H9 (cell line): ENCODE data around the gene KLC1. TPM values are rescaled to one million over a fixed set of nuclear protein-coding genes. Genes with fewer than 3 reads are reported as not detected.
A peak's percentile ranks its signal among the peaks of the same experiment; 100 is the strongest.

Experiments used
- DNase-seq: peaks from one replicate; pipeline ENCODE4 v3.0.0-alpha.2; 2017
- H2AFZ ChIP-seq: one replicate; pipeline ENCODE4 v1.6.1; 2013; ENCODE audit warnings: mild to moderate bottlenecking, low read length, control low read depth, moderate library complexity
- H2AK5ac ChIP-seq: 2 replicates; pipeline ENCODE4 v1.6.1; 2013; ENCODE audit warnings: low read length, control low read depth, mixed read lengths; ENCODE audit not compliant: insufficient read length
- H2BK120ac ChIP-seq: one replicate; pipeline ENCODE4 v1.6.1; 2013; ENCODE audit warnings: low read depth, mild to moderate bottlenecking, low read length, control low read depth, inconsistent platforms; ENCODE audit not compliant: poor library complexity, severe bottlenecking
- H2BK12ac ChIP-seq: 2 replicates; pipeline ENCODE4 v1.6.1; 2013; ENCODE audit warnings: low read length, control low read depth, mixed read lengths, low read depth; ENCODE audit not compliant: insufficient read length
- H2BK15ac ChIP-seq: 2 replicates; pipeline ENCODE4 v1.6.1; 2013; ENCODE audit warnings: low read depth, low read length, control low read depth
- H2BK20ac ChIP-seq: one replicate; pipeline ENCODE4 v1.6.1; 2013; ENCODE audit warnings: low read depth, mild to moderate bottlenecking, low read length, control low read depth, inconsistent platforms; ENCODE audit not compliant: poor library complexity, severe bottlenecking
- H2BK5ac ChIP-seq: 2 replicates; pipeline ENCODE4 v1.6.1; 2013; ENCODE audit warnings: low read length, control low read depth, mixed read lengths; ENCODE audit not compliant: insufficient read length
- H3K14ac ChIP-seq: 2 replicates; pipeline ENCODE4 v1.6.1; 2013; ENCODE audit warnings: low read length, control low read depth; ENCODE audit not compliant: insufficient read depth
- H3K18ac ChIP-seq: 2 replicates; pipeline ENCODE4 v1.6.1; 2013; ENCODE audit warnings: low read depth, mild to moderate bottlenecking, mixed read lengths, low read length, control low read depth; ENCODE audit not compliant: insufficient read length
- H3K23ac ChIP-seq: 2 replicates; pipeline ENCODE4 v1.6.1; 2013; ENCODE audit warnings: low read length, control low read depth, mixed read lengths, low read depth; ENCODE audit not compliant: insufficient read length
- H3K23me2 ChIP-seq: 2 replicates; pipeline ENCODE4 v1.6.1; 2013; ENCODE audit warnings: low read depth, mild to moderate bottlenecking, mixed read lengths, low read length, control low read depth; ENCODE audit not compliant: insufficient read length, poor library complexity, severe bottlenecking
- H3K27ac ChIP-seq: 2 replicates; pipeline ENCODE4 v1.5.1; 2013; ENCODE audit warnings: low read length, control low read depth, mixed read lengths, low read depth; ENCODE audit not compliant: insufficient read length
- H3K27me3 ChIP-seq: 2 replicates; pipeline ENCODE4 v1.6.1; 2013; ENCODE audit warnings: low read length, control low read depth, inconsistent platforms; ENCODE audit not compliant: insufficient read depth
- H3K4ac ChIP-seq: 2 replicates; pipeline ENCODE4 v1.6.1; 2013; ENCODE audit warnings: low read depth, mild to moderate bottlenecking, control low read depth, inconsistent platforms, low read length, moderate library complexity
- H3K4me1 ChIP-seq: 2 replicates; pipeline ENCODE4 v1.6.1; 2013; ENCODE audit warnings: low read length, control low read depth, inconsistent platforms; ENCODE audit not compliant: insufficient read depth
- H3K4me2 ChIP-seq: 2 replicates; pipeline ENCODE4 v1.6.1; 2013; ENCODE audit warnings: low read length, control low read depth, mixed read lengths; ENCODE audit not compliant: insufficient read length, insufficient read depth
- H3K56ac ChIP-seq: 2 replicates; pipeline ENCODE4 v1.6.1; 2013; ENCODE audit warnings: low read depth, mild to moderate bottlenecking, mixed read lengths, low read length, control low read depth; ENCODE audit not compliant: insufficient read length
- H3K79me1 ChIP-seq: 2 replicates; pipeline ENCODE4 v1.6.1; 2013; ENCODE audit warnings: low read depth, mild to moderate bottlenecking, moderate library complexity, low read length, control low read depth, inconsistent platforms; ENCODE audit not compliant: insufficient read depth, poor library complexity, severe bottlenecking
- H3K79me2 ChIP-seq: 2 replicates; pipeline ENCODE4 v1.6.1; 2013; ENCODE audit warnings: low read length, control low read depth, inconsistent platforms; ENCODE audit not compliant: insufficient read depth
- H3K9ac ChIP-seq: 2 replicates; pipeline ENCODE4 v1.6.1; 2013; ENCODE audit warnings: low read length, control low read depth, mixed read lengths; ENCODE audit not compliant: insufficient read length; ENCODE audit errors: extremely low read depth
- H3K9me3 ChIP-seq: one replicate; pipeline ENCODE4 v1.6.1; 2013; ENCODE audit warnings: low read depth, low read length, inconsistent platforms; ENCODE audit not compliant: control insufficient read depth
- H3T11ph ChIP-seq: one replicate; pipeline ENCODE4 v1.6.1; 2013; ENCODE audit warnings: mild to moderate bottlenecking, low read length, control low read depth, inconsistent platforms
- H4K20me1 ChIP-seq: one replicate; pipeline ENCODE4 v1.6.1; 2013; ENCODE audit not compliant: control insufficient read depth, insufficient read length, insufficient read depth
- H4K5ac ChIP-seq: 2 replicates; pipeline ENCODE4 v1.6.1; 2013; ENCODE audit warnings: low read depth, mild to moderate bottlenecking, mixed read lengths, low read length, control low read depth; ENCODE audit not compliant: insufficient read length
- H4K8ac ChIP-seq: replicated peaks from 2 replicates; pipeline ENCODE4 v1.6.1; 2013; ENCODE audit warnings: low read length, control low read depth, mixed read lengths, low read depth; ENCODE audit not compliant: insufficient read length
- H4K91ac ChIP-seq: 2 replicates; pipeline ENCODE4 v1.6.1; 2013; ENCODE audit warnings: low read depth, mild to moderate bottlenecking, moderate library complexity, mixed read lengths, low read length, control low read depth; ENCODE audit not compliant: insufficient read length
- H3K27ac Mint-ChIP-seq, 3 experiments: 2 replicates in 2 of 3; 3 replicates in 1 of 3; pipeline ENCODE4 v1.8.0; 2020 to 2021; ENCODE audit warnings: mixed read lengths in 3 of 3, mild to moderate bottlenecking in 1 of 3, moderate library complexity in 1 of 3
- H3K27me3 Mint-ChIP-seq: 2 replicates; pipeline ENCODE4 v1.8.0; 2021; ENCODE audit warnings: low read depth, mild to moderate bottlenecking, moderate library complexity, mixed read lengths
- H3K36me3 Mint-ChIP-seq, 3 experiments: 2 replicates in 2 of 3; 3 replicates in 1 of 3; pipeline ENCODE4 v1.8.0; 2020 to 2021; ENCODE audit warnings: low read depth in 3 of 3, mixed read lengths in 3 of 3; ENCODE audit not compliant: insufficient read depth in 1 of 3
- H3K4me1 Mint-ChIP-seq, 2 experiments: 2 replicates each; pipeline ENCODE4 v1.8.0; 2020; ENCODE audit warnings: mixed read lengths in 2 of 2
- H3K4me3 Mint-ChIP-seq, 2 experiments: 2 replicates in 1 of 2; 3 replicates in 1 of 2; pipeline ENCODE4 v1.8.0; 2020 to 2021; ENCODE audit warnings: mild to moderate bottlenecking in 2 of 2, mixed read lengths in 2 of 2, moderate library complexity in 1 of 2
- H3K9me3 Mint-ChIP-seq, 2 experiments: 2 replicates in 1 of 2; 3 replicates in 1 of 2; pipeline ENCODE4 v1.8.0; 2020; ENCODE audit warnings: mild to moderate bottlenecking in 2 of 2, mixed read lengths in 2 of 2, moderate library complexity in 1 of 2
- CTCF ChIP-seq: fragments of 200-600 bp; sonication (generic); conservative IDR thresholded peaks from 3 replicates; pipeline ENCODE4 v1.8.0; 2021; ENCODE audit warnings: antibody characterized with exemption, mild to moderate bottlenecking
- WGBS: extraction: QIAGEN DNeasy Blood & Tissue Kit; methylation state at CpG from one replicate; pipeline ENCODE4 v1.1.7; 2013; ENCODE audit warnings: missing lambda C conversion rate, low lambda C conversion rate, mixed read lengths; ENCODE audit not compliant: insufficient read length; ENCODE audit errors: extremely low coverage; 5-methylcytosine and 5-hydroxymethylcytosine counted together
- total RNA-seq: library from RNA; stranded (reverse); gene quantifications from 2 replicates; pipeline ENCODE4 v1.2.1, GENCODE V29; 2021

The KLC1 gene
- total RNA-seq, 1 experiment from 2014 or later = 143 TPM

- Histone ChIP-seq H3K56ac (no peak overlapping the region), H4K20me1 (no peaks in the 10 kb centered on the region), H3K23me2 (no peaks in the 10 kb centered on the region), H2BK120ac (no peak overlapping the region), H3K27me3 (no peaks in the 10 kb centered on the region), H4K5ac (no peak overlapping the region), H3K14ac (no peak overlapping the region), H2BK15ac (no peak overlapping the region), H3K9me3 (no peaks in the 10 kb centered on the region), H2BK12ac (no peak overlapping the region), H2AFZ (no peak overlapping the region), H3K79me2 (no peaks in the 10 kb centered on the region), H2BK5ac (no peak overlapping the region), H3K4me1 (no peaks in the 10 kb centered on the region; the same call in 1 of the 2 replicates), H3K23ac (no peak overlapping the region), H3K4me2 (no peak overlapping the region), H2AK5ac (no peak overlapping the region), H2BK20ac (no peak overlapping the region), H3K4ac (no peak overlapping the region), H3K27ac (no peak overlapping the region), H4K91ac (no peak overlapping the region), H3K79me1 (no peaks in the 10 kb centered on the region), H3K9ac (no peak overlapping the region), H4K8ac (no peak overlapping the region), H3T11ph (no peak overlapping the region), H3K18ac (no peak overlapping the region)
- no peak for DNase-seq
- peaks cover 31 to 59% (median 57%) of the 10 kb centered on the region in 3 experiments; a peak in 6 of 7 replicates for H3K36me3 Mint-ChIP-seq
- H3K9me3 Mint-ChIP-seq = no peaks in the 10 kb centered on the region; a peak in 2 of 5 replicates
- TF ChIP-seq CTCF = no peak
- H3K4me1 Mint-ChIP-seq = peaks cover 0 to 6% of the 10 kb centered on the region in 2 experiments
- peak overlapping the region in 2 of 3 experiments; percentile 53 to 75; a peak in 4 of 7 replicates for H3K27ac Mint-ChIP-seq
- no peaks in the 10 kb centered on the region; the same call in 1 of the 2 replicates for H3K27me3 Mint-ChIP-seq
- H3K4me3 Mint-ChIP-seq = no peak overlapping the region
- no CpG with 5 or more reads among the region's 13 CpGs for WGBS
These were observed 75.7 kb downstream of the KLC1 start for GRCh38 chr14:103704708-103705107.
